ENCODE measurements around the gene SPAG16.

Gene SPAG16

DNA sequence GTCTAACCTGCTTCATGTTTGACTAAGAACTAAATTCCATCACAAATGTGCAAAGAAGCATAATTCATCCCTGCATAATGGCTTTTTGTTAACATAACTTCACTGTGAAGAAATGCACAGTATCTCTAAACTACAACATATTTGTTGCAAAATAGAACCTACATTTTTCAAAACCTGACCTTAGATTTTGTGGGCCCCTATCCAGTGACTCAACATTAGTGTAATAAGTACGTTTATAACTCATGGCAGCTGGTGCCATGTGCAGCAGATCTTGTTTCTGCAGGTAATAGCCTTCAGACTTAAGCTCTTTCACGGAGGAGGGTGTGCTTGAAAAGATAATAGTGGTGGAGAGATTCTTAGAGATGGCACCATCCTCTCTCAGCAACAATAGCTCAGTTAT is 1098.0 kb downstream of the SPAG16 start:
- no peak for DNase-seq (ENCODE audit: low read depth)

DNA sequence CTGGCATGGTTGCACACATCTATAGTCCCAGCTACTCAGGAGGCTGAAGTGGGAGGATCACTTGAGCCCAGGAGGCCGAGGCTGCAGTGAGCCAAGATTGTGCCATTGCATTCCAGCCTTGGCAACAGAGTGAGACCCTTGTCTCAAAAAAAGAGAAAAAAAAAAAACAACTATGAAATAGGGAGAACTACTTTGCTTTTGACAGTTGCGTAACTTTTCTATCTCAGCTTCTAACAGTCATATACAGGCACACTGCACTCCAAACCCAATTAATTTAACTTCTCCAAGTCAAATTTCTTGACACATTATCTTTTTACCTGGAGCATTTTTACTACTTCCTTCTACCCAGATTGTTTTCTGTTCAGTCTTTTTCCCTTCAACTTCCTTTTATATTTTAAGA is 1102.5 kb downstream of the SPAG16 start:
- DNase-seq (ENCODE audit: low read depth): no peak

DNA sequence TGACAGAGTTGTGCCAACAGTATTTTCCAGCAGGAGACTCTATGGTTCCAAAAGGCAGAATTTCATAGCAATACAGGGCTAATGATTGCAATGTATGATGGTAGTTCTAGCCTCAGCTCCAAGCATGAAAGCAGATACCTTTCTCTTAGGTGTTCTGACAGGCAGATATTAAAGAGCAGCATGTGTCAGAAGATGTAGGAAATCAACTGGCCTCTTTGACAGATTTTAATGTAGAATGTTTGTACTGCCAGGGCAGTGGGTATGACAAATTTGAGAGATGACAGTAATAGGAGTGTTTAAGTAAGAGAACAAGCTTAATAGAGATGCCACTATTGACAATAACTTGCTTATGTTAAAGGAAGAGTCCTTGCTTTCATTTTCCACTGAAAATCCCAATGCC is 1105.1 kb downstream of the SPAG16 start:
- no peak for DNase-seq (ENCODE audit: low read depth)

DNA sequence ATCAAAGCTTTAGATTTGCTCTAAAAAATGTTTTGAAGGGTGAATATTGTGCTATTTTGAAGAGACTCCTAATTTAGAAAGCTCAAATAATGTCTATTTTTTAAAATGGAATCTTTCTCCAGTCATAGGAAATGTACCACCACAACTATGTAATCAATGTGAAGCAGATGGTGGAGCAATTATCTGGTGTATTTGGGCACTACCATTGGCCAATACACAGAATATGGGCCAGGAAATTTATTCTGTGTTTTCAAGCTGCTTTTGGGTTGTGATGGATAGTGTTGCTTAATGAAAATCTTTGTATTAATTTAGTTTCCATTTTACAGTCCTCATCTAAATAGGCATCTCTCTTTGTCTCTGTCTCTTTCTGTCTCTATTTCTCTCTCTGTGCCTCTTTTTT is 1109.5 kb downstream of the SPAG16 start:
- DNase-seq (ENCODE audit: low read depth): no peak

DNA sequence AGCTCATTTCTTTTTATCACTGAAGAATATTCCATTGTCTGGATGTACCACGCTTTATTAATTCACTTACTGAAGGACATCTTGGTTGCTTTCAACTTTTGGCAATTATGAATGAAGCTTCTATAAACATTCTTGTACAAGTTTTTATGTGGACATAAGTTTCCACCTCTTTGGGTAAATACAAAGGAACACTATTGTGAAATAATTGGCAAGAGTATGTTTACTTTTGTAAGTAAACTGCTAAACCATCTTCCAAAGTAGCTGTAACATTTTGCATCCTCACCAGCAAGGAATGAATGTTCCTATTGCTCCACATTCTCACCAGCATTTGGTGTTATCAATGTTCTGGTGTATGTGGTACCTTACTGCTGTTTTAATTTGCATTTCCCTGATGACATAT is 1110.8 kb downstream of the SPAG16 start:
- no peak for DNase-seq (ENCODE audit: low read depth)

DNA sequence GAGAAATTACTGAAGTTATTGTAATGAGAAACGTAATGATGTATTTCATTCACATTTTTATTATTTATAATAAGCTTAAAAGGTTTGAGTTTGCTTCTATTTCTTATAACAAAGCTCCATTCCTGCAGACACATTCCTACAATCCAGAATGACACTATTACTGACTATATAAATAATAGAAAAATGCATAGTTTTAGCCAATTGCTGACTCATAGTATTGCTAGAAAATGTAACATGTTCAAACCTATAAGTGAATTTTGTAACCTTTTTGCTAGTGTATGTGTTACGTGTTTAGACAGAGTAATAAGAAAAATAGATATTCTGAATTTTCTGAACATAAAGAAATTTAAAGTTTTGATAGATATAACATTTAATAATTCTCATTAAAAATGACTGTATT is 1117.3 kb downstream of the SPAG16 start:
- DNase-seq (ENCODE audit: low read depth): peak; percentile 7

DNA sequence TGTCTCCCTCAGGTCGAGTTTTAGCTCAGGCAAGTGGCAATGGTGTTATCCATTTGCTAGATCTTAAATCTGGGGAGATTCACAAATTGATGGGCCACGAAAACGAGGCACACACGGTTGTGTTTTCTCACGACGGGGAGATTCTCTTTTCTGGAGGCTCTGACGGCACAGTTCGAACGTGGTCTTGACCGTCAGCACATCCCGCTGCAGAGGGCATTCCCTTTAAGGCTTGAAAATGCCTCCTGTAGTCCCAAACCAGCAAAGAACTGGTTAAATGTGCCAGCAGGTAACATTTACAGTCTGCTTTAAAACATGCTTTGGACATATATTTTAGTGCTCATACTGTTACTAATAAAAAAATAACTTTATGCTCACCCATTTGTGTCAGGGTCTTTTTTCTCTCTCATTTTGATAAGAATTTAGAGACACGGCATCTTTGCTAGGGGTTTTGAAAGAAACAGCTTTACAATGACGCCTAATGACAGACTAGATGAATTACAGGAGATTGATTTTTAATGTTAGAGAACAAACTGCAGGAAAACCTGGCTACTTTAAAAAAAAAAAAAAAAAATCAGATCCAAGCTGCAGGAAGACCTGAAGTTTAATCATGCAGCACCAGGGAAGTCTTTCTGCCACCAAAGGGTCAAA is 1126.0 kb downstream of the SPAG16 start:
- DNase-seq (ENCODE audit: low read depth): peak; percentile 32

DNA sequence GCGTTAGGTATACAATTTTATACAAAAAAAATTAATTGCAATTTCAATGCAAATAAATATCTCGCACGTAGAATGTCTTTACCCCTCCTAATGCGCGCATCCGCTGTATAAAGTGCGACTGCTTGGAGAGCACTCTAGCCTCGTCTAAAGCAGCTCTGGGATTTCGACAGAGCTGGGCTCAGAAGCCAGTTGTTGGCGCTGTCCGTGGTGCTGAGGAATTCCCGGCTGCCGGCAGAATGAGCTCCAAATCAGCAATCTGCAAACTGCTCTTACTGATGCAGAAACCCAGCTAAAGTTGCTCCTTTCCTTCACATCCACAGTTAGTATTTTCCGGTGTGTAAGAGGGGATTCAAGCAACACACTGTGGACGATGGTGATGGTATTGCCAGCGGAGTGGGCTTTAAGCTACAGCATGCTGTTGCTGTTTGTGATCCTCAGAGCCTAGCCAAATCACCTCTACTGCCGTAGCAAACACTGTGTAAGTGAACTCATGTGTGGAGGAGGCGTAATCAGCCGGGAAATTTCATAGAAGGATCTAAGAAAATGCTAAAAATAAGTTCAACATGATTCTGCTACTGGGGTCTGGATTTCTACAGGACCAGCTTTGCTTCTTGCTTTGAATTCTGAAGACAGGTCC is 1126.8 kb downstream of the SPAG16 start, which contains the start of gene VWC2L:
Gene VWC2L, plus strand, starts transcription at position 137 of the 637 bp plus-strand sequence. CDS start 3,140 bp downstream, outside the sequence.
- DNase-seq (ENCODE audit: low read depth): peak; percentile 82

DNA sequence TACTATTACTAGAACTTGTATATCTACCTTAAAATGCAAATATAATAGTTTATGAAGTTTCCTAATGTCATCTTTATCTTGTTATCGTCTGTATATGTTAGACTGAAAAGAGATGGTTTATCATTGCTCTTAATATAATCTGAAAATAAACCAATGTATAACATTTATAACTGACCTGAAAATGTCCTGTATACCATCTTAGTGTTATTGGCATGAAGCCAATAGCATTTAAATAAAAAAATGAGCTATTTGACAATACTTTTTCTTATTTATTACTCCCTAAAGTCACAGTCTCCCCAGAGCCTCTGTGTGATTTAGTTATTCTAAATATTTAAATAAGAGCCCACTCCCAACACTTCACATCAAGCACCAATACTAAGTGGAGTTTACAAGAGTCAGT is 1128.4 kb downstream of the SPAG16 start:
- no peak for DNase-seq (ENCODE audit: low read depth)

DNA sequence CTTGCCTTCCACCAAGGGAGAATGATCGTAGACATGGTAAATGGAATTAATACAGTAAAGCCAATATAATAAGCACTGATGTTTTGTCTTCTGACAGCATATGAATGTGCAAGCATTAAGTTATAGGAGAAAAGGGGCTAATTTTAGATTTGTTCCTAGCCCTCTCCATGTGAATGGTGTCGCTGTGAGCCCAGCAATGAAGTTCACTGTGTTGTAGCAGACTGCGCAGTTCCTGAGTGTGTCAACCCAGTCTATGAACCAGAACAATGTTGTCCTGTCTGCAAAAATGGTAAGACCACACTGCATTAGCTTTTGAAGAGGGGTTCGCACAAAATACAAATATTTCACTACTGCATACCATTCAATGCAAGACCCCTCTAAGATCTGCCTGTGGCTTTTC is 1152.2 kb downstream of the SPAG16 start:
- DNase-seq (ENCODE audit: low read depth): no peak

DNA sequence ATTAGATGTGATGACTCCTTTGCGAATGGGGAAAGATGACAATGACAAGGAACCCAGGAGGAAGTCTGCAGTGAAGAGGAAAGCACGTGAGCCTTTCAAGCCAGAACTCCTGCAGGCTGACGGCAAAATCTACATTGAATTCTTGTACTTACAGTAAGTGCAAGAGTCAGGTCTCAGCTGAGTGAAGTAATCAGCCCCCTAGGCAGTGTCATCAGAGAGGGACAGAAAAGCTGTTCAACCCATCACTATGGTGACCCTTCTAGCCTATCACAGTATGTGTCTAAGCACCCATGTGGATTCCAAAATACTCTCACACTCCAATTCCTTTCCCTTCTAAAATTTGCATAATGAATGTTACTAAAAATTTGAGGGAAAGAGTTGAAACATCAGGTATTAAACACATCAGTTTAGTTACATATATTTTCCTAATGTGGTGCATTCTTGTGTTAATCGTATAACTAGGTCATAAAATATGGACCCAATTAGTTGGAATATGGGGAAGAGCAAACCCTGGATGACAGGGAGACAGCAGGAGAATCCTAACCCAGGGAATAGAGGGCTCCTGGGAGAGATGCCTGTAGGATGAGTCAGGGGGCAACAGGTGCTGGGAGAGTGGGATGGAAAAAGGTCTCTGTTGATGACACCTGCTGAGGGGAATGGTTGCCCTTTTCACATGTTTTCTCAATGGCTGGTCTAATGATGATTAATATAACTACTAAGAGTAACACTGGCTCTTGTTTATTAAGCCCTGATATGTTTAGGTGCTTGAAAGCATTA is 1166.0 kb downstream of the SPAG16 start:
- no peak for DNase-seq (ENCODE audit: low read depth)

DNA sequence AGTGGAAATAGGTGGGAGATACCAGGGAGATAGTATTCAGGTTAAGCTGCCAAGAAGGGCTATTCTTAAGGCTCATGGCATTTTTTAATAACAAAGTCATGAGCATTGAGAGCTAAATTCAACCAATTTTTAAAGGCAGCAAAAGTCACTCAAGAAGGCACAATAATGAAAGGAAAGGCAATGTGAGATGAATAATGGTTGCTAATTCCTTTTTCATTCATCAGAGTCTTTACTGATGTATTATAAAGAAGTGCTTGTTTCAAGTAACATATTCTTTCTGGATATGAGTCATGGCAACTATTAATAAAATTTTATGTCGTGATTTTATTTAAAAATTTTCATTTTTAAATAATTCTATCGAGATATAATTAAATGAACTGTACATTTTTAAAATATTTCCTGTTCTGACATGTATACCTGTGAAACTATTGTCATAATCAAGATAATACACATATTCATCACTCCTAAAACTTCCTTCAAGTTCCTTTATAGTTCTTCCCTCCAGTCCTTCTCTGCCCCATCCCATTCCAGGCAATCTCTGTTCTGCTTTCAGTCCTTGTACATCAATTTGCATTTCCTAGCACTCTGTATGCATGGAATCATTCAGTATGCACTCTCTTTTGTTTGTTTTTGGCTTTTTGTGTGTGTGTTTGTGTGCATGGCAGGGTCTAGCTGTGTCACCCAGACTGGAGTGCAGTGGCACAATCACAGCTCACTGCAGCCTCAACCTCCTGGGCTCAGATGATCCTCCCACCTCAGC is 1167.4 kb downstream of the SPAG16 start:
- DNase-seq (ENCODE audit: low read depth): no peak

Measured in ELR (cell line).